ENCODE results near the gene MOV10. TPM values are rescaled to one million over a fixed set of nuclear protein-coding genes. Genes with fewer than 3 reads are reported as not detected.

MOV10 gene
- total and polyA plus RNA-seq, 10 of the 15 experiments (the other 5 are each of a cell fraction or from before 2014, with no cell fraction given) = 21.0 to 80.3 (median 49.8) TPM

- in situ Hi-C loops (cut with MboI) = no loop called here
- peaks cover 17% of the 10 kb centered on the region for H3K79me2 ChIP-seq (ENCODE audit: control insufficient read depth, insufficient read depth, low read length)
These were observed 4.1 kb downstream of the MOV10 start for GRCh38 chr1:112678605-112679004.

More at GRCh38 chr1:112678605-112679004, 4.1 kb downstream of the MOV10 start:
- no peak for FAIRE-seq
- no peak for TF ChIP-seq PRDM15 (CRISPR knock-in tag; IDR thresholded peaks at IDR 0.05)
- no peak for TF ChIP-seq NR2C2 (IDR thresholded peaks at IDR 0.05; ENCODE audit: borderline replicate concordance, control insufficient read depth, insufficient read length, low read depth)
- no peak for TF ChIP-seq SIN3A (IDR thresholded peaks at IDR 0.05; ENCODE audit: low read depth, low read length)
- TF ChIP-seq ZZZ3 (IDR thresholded peaks at IDR 0.05; ENCODE audit: control insufficient read depth, insufficient read length, low read depth) = no peak
- TF ChIP-seq PKNOX1 (IDR thresholded peaks at IDR 0.05) = no peak
- no peak for TF ChIP-seq KDM1A (IDR thresholded peaks at IDR 0.05; ENCODE audit: borderline replicate concordance)
- no peak for TF ChIP-seq CREM (IDR thresholded peaks at IDR 0.05; ENCODE audit: low read depth)
- no peak for TF ChIP-seq SUPT20H (IDR thresholded peaks at IDR 0.05; ENCODE audit: borderline replicate concordance, control insufficient read depth, low read depth, low read length)
- no peak for TF ChIP-seq CEBPB (IDR thresholded peaks at IDR 0.05; ENCODE audit: borderline replicate concordance in 1 of 2, low read depth in 2 of 2, low read length in 2 of 2)
- TF ChIP-seq HDGF (IDR thresholded peaks at IDR 0.05) = no peak
- TF ChIP-seq SMAD5 (IDR thresholded peaks at IDR 0.05; ENCODE audit: low read depth) = no peak
- no peak for TF ChIP-seq SMAD1 (IDR thresholded peaks at IDR 0.05; ENCODE audit: low read depth, partially characterized antibody)
- no peak for TF ChIP-seq TARDBP (IDR thresholded peaks at IDR 0.05; ENCODE audit: borderline replicate concordance)
- TF ChIP-seq HSF1 (IDR thresholded peaks at IDR 0.05; ENCODE audit: low read depth, low read length) = no peak
- no peak for TF ChIP-seq JUNB (IDR thresholded peaks at IDR 0.05)
- TF ChIP-seq SIX5 (IDR thresholded peaks at IDR 0.05; ENCODE audit: low read depth, low read length, severe bottlenecking) = no peak
- no peak for TF ChIP-seq POLR2AphosphoS2 (IDR thresholded peaks at IDR 0.05; ENCODE audit: low read depth, low read length)
- TF ChIP-seq SRF (IDR thresholded peaks at IDR 0.05; ENCODE audit: low read depth in 2 of 2, low read length in 2 of 2) = no peak
- no peak for TF ChIP-seq TCF7 (IDR thresholded peaks at IDR 0.05; ENCODE audit: borderline replicate concordance)
- TF ChIP-seq MTA2 (IDR thresholded peaks at IDR 0.05; ENCODE audit: low read depth) = no peak
- Histone ChIP-seq H3K9me3 (replicated peaks; ENCODE audit: control insufficient read depth, insufficient read depth, low read length) (no peaks in the 10 kb centered on the region), H3K9ac (ENCODE audit: control insufficient read depth, insufficient read depth, low read length) (no peak overlapping the region), H3K4me2 (ENCODE audit: control insufficient read depth, insufficient read depth) (no peak overlapping the region), H2AFZ (ENCODE audit: control insufficient read depth, low read depth, low read length) (no peak overlapping the region), H3K4me1 (ENCODE audit: control insufficient read depth, insufficient read depth, low read length) (peaks cover 6% of the 10 kb centered on the region), H3K27ac (ENCODE audit: control insufficient read depth, insufficient read depth) (no peak overlapping the region), H3K4me3 (no peak overlapping the region), H3K36me3 (ENCODE audit: control insufficient read depth in 2 of 2, insufficient read depth in 2 of 2, low read length in 1 of 2) (no peaks in the 10 kb centered on the region), H3K27me3 (replicated peaks in 1 of 2; ENCODE audit: control insufficient read depth in 2 of 2, insufficient read depth in 2 of 2, low read length in 1 of 2) (no peaks in the 10 kb centered on the region), H4K20me1 (ENCODE audit: control insufficient read depth, insufficient read depth) (no peaks in the 10 kb centered on the region)
- ChIA-PET SMC1A (ENCODE audit: uncharacterized antibody, unreplicated experiment) (interaction anchor here (1.2 kb wide), 1 partner anchor 23 kb away, joined by 3 read pairs; no protein-coding TSS in a partner anchor), RAD21 (ENCODE audit: unreplicated experiment) (no interaction called here), POLR2A (no interaction called here), CTCF (no interaction called here)
- no peak for DNase-seq (ENCODE audit: low read depth, low spot score)
- no TSS peak for BruUV-seq (replicated peaks)
- intact Hi-C loops (cut with micrococcal nuclease; ENCODE audit: unreplicated experiment) = no loop called here
- WGBS (ENCODE audit: insufficient coverage, insufficient replicate concordance, low lambda C conversion rate, missing lambda C conversion rate) = 96% methylated on average over 3 of the region's 3 CpGs
- ATAC-seq = no peak

Measured in GM12878 (cell line).